Left hindlimb (tissue), 1 donor: Measurements from ENCODE around the gene TLE1.
"Not testable (repeated sequence)": the region's sequence is repeated elsewhere in the genome, so short reads cannot be mapped to it uniquely, and the experiment has no call there.

Source experiments
- DNase-seq: peaks from one replicate; pipeline ENCODE4 v3.0.0-alpha.2; 2018

The TLE1 gene

DNA sequence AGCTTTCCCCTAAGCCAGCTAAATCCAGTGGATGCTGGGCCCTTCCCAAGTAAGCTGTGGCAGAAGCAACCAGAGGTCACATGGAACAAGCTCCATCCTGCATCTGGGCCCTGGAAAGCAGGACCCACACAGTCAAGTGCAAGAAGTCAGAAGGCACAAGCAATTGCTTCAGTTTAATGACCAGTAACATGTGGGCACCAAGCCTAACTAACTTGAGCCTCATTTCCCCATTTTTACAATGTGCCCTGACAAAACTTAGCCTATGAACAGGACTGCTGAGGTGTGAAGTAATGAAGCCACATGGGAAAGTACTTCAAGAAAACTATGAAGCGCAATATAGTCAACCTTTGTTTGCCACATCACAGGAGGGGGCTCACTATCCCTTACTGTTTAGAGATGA, 90.5 kb downstream of the TLE1 start:
- no peak for DNase-seq

DNA sequence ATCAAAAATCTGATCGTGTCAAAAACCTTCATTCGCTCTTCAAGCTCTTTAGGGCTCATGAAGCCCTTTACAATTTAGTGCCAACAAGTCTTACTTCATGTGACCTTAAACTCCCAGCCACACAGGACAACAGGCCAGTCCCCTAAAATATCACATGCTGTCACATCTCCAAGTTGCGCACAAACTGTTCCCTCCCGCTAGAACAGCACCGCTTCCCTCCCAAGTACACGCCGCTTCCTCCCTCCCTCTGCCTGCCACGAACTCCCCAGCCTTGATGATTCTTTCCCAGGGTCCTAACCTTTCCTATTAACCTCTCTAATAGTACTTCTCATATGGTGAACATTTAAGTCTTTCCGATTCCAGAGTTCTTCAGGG, 91.2 kb downstream of the TLE1 start:
- no peak for DNase-seq

DNA sequence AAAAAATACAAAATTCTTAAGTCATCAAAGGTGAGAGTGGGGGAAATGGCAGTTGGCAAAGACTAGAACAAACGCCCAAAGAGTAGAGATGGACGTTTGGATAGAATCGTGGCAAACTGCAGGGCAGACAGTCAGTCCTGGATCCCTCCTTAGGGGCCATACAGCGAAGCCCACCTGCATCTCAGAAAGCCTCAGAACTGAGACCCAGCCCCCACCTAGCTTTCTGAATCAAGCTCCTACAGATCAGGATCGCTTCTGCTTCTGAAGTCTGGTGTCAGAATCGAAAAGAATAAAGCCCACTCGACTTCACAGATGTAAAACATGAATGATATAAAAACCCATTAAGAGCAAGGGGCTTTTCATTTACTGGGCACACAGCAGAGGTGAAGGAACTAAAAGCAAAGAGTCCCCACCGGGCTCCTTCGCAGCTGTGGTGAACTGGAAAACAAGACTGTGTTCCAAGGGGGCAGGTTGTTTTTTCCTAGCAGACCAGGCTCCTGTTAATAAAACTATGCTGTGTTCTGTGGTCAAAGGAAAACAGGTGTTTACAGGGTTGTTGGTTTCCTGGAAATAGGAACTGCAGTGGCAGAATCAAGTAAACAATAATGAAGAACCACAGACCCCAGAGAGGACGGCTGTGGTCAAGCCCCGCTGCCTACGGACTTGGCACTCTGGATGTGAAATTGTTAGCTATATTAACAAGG, 91.8 kb downstream of the TLE1 start:
- no peak for DNase-seq

DNA sequence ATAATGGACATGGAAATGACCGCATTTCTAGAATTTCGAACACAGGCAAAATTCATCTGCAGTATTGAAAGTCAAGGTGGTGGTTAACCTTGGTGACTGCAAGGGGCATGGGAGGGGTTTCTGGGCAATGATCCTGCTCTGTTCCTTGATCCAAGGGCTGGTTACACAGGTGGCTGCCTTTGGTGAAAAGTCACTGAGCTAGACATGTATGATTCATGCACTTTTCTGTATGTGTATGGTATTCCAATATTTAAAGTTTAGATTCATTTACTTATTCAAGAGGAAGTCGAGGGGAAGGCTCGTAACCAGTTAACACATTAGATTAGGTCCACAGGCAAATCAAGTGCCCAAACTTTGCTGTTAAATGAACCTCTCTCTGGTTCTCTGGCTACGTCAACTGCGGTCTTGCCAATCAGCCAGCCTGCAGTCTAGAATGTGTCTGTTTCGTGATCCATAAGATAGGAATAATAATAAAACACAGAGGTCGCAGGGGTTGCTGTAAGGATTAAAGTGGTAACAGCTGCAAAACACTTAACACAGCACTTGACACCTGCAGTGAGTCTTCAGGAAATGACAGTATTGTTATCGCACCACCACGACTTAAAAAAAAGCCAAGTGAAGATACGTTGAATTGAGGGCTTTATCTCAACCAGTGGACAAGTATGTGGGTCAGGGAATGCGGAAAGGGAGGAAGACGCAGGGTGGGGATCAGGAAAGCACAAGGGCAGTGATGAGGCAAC, 92.5 kb downstream of the TLE1 start:
- DNase-seq, result no peak

DNA sequence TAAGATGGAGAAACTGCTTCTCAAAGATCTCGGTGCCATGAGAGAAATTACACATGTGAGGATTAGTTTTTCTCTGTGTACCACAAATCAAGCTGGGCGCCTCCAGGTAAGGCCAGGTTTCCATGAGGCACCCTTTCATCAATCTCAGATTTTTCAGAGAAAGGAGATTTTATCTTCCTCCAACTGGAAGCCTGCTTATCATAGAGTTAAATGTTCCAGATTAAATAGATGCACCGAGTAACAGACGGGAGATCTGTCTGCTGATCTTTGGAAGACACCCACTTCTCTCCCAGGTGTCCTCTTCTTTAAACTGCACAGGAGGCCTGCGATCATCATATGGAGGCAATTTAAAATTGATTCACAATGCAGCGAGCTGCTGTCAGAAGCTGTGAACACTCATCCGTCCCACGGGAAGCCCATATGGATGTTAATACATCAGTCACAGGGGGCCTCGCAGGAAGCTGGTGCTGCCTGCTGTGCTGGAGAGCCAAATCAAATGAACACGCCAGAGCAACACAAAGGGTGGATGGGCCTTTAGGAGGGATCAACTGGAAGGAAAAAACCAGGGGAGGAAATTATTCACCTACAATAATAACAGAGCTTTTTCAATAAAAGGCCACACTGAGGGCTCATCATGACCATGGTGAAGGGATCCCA, 93.3 kb downstream of the TLE1 start:
- no peak for DNase-seq

DNA sequence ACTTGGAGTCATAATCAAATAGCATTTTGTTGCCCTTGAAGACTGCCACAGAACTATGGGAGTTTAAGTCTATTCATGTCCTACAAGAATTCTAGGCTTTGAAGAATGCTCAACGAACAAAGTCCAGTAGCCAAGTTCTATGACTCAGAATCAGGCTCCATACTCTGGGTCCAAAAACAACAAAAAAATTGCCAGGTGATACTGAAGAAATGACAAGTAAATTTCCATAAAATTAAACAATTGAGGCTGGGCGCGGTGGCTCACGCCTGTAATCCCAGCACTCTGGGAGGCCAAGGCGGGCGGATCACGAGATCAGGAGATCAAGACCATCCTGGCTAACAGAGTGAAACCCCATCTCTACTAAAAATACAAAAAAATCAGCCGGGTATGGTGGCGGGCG, 94.1 kb downstream of the TLE1 start:
- not testable (repeated sequence) for DNase-seq

DNA sequence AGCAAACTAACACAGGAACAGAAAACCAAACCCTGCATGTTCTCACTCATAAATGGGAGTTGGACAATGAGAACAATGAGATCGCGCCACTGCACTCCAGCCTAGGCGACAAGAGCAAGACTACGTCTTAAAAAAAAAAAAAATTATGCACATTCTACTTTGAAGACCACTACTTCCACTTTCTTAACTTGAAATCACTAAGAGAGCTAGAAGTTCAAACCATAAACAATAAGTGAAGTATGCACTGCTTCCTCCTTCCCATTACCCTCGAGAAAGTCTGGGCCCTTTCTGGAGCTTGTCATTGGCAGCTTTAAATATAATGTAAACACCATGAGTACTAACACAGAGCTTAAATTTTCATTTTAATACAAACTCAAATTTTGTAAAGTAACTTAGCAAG, 94.9 kb downstream of the TLE1 start:
- DNase-seq, result no peak

DNA sequence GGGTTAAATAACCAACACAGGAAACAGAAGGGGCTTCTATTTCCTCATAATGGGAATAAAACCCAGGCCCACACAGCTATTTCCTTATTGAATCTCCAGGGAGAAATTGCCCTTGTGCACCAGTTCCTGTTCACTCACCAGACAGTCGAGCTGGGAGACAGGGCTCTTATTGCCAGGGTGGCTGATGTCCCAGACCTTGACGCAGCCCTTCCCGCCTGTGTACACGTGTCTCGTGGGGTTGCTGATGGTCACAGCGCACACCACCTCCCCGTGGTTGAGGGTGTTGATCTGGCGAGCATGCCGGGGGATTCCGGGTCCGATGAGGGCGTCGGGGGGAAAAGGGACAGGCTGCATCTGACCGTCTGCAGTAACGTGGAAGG, 96.5 kb downstream of the TLE1 start:
- DNase-seq, result peak; percentile 55

DNA sequence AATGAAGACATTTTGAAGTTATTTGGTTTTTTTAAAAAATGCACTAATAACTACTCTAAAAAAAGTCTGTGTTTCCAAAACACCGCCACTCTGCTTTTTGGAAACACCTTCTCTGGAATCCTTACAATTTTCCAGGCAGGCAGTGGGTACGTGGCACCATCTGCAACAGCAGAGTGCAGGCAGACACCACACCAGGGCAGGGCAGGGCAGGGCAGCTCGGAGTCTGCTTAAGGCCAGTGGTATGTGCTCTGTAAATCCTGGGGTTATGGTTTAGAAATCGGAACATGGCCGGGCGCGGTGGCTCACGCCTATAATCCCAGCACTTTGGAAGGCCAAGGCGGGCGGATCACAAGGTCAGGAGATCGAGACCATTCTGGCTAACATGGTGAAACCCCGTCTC, 97.6 kb downstream of the TLE1 start:
- DNase-seq, result no peak

DNA sequence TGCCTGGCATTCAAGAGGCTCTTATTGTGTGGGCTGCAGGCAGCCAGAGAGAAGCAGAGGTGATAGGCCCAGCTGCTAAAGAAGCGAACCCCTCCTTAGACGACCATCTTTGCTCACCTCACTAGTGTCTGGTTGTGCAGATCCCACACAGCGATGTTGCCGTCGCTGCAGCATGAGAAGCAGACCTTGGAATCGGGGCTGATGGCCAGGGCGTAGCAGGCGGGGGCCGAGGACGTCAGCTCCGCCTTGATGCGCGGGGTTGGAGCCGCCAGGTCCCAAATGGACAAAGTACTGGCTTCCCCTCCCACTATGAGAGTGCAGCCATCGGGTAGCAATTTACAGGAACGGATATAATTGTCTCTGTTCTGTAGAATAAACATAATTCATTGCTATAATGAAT, 98.7 kb downstream of the TLE1 start:
- no peak for DNase-seq

DNA sequence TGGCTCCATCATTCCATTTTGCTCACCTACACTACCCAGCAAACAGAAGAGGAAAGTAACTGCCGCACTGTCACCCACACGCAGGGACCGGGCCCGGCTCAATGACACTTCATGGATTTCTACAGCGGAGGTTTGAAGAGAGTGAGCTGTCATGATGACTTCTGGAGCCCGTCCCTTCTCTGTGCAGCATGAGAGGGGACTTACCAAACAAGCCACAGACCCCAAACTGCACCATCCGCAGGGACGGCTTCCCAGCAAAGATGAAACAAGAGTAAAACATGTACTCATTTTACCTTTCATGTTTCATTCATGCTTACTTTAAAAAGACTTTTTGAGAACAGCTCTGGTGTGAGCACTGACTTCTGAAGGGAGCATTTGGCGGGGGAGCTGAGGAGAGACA, 99.5 kb downstream of the TLE1 start:
- DNase-seq, result no peak

DNA sequence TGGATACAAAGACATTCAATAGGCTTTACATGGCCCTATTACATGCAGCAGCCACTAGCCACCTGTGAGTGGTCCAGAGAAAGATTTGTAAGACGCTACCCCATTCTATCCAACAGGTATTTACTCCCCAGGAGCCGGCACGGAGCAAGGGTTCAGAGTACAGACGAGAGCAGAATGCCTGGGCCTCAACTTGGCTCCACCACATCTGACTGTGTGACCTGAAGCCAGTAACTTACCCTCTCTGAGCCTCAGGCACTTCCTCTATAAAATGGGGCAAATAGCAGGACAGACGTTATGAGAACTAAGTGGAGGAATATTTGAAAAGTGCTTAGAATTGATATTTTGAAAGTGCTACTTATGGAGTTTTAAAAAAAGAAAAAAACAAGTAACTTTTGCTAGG, 100.0 kb downstream of the TLE1 start:
- DNase-seq, result no peak

DNA sequence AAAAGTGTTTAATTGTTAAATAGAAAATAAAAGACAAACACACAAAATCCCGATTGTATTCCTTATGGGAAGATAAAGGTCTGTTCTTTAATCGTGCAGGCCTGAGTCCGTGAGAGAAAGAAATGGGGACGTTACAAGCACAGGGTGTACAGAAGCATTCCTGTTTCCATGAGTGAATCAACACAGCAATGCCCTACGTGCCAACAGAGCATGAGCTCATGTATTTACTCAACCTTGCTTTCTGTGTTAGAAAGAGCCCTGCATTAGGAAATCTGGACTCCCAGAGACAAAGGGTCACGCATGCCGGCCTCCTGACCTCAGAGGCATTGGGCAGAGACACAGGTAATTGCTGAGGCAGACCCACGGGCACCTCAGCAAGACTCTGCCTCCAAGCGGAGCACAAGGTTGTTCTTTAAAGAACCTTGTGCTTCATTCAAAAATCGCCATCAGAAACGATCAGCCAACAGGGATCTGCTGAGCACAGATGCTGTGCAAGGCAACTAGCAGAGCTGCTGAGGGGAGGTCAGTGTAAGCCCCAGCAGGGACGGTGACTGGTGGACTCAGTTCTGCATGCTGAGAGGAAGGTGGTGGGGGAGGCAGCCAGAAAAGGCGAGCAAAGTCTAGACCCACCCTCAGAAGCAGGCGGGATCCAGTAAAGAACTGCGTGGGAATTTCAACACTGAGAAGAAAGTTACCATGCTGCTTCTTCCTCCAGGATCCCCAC, 101.0 kb downstream of the TLE1 start:
- DNase-seq, result no peak

DNA sequence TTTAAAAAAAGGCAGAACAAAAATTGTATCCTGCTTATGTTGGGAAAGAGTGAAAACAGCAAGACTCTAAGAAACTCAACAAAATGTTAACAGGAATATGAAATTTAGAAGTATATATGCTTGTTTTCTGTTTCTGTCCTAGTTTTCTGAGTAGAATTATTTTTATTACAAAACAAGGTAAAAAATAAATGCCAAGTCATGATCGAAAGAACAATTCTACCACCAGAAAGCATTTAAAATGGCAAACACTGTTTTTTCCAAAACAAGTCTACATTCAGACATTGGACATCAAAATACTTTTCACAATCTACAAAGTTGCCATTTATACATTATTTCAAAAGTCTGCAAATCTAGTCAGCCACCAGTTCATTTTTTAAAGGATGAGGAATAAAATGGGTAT, 102.6 kb downstream of the TLE1 start:
- no peak for DNase-seq

DNA sequence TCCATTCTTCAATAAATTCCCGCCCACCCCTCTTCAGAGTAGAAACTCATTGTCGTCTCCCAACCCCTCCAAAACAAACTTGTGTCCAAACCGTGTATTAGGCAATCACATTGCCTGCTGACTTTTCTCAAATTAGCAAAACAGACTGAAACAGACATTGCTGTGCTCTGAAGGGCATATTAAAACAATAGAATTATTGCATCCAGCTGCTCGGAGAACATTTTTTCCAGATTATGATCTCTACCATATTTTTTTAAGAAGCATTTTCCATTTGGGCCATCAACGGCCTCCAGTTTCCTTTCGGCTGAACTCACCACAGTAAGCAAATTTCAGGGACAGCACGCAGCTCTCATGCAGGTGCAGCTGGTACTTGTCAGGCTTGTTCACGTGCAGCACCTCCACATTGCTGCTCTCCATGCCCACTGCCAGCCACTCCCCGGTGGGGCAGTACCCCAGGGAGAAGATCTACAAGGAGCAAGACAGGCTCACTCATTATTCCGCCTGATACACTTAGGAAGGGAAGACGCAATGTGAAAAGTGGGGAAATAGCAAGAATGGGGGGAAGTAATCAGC, 104.1 kb downstream of the TLE1 start:
- DNase-seq, result no peak

DNA sequence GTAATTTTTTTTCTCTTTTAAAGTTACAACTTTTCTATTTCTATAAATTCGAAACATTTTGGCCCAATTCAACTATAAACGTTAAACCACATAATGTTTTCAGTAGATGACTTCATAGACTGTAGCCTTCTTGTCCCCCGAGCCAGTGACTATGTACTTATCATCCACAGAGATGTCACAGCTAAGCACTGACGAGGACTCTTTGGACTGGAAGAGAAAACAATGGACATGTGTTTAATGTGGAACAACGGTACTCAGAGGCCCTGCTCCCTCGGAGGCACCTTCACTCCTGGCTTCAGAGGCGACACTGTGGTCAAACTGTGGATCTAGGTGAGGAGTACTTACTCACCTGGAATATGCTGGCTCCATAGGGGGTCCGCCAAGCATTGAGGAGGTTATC, 105.2 kb downstream of the TLE1 start:
- no peak for DNase-seq

DNA sequence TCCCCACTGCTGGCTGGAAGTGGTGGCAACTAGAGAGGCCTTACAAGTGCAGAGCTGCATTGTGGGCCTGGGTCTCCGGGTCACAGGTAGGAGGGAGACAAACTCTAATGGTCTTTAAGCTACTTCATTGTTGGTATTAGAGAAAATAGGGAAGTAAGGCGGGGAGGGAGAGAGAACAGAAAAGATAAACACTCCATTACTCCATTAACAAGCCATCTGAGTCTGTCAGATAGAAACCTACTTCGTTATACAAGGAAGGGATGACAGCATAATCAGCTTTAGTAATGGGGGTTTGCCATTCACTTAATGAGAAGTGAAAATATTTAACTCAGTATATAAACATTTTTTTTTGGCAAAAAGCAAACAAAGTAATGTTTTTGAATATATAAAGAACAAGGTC, 107.4 kb downstream of the TLE1 start:
- no peak for DNase-seq

DNA sequence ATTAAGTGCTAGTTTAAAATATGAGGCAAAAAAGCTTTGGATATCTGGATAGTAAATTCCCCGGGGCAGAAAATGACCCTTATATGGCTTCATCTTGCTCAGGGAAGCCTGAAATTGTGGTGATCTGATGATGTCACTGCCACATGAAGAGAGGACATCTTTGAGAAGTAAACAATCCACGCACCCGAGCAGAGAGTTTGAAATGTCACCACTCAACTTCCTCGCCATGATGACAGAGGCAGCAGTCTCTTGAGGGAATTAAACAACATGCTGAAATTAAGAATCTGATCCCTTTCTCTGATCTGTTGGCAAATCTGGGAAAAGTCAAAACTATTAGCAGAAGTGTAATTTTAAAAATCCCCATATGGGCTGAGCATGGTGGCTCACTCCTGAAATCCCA, 110.0 kb downstream of the TLE1 start:
- no peak for DNase-seq

DNA sequence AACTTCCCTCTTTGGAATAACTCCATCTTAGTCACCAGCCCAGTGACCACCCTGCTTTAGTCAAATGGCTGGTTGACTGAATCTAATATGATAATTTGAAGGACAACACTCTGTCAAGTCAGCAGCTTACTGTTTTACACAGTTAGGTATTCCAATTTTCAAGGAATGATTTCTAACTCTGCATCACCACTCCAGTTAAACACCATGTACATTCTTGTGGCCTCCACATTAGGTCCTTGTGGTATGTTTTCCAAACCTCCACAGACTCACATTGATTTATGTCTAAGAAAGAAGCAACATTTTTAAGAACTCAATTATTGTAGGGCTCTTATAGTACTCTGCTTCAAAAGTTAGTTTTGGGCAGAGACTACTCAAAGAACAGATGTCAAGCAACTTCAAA, 110.7 kb downstream of the TLE1 start:
- DNase-seq, result no peak

DNA sequence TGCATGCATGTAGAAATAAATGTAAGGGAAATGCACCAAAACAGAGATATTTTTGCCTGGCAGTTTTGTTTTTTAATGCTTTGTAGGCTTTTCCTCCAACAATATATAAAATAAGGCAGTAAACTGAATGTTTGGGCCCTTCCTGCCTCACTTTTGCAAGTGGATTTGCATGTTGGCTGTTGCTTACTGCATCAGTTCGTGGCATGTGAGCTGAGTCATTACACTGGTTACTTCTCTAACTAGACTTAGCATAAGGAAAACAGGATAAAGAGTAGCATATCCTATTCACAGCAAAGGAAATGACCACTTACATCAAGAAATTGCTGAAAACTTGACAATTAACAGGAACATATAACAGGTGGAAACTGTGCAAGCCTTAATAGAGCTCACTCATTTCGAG, 113.4 kb downstream of the TLE1 start:
- no peak for DNase-seq

DNA sequence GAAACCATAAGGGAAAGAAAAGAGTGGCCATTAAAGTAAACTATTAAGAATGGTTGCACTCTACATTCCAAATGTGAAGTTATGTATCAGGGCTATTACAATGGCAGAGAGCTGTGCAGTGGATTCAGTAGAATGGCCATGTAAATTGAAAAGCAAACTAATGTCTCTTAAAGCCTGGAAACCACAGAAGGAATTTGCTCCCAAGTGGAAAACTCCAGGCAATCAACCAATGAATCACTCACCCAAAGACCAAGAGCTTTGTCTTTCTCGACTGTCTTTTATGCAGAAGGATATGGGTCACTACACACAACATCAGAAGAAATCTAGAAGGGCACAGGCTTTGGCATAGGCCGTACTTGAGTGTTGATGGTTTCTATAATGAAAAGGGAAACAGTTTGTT, 114.9 kb downstream of the TLE1 start:
- DNase-seq, result no peak

DNA sequence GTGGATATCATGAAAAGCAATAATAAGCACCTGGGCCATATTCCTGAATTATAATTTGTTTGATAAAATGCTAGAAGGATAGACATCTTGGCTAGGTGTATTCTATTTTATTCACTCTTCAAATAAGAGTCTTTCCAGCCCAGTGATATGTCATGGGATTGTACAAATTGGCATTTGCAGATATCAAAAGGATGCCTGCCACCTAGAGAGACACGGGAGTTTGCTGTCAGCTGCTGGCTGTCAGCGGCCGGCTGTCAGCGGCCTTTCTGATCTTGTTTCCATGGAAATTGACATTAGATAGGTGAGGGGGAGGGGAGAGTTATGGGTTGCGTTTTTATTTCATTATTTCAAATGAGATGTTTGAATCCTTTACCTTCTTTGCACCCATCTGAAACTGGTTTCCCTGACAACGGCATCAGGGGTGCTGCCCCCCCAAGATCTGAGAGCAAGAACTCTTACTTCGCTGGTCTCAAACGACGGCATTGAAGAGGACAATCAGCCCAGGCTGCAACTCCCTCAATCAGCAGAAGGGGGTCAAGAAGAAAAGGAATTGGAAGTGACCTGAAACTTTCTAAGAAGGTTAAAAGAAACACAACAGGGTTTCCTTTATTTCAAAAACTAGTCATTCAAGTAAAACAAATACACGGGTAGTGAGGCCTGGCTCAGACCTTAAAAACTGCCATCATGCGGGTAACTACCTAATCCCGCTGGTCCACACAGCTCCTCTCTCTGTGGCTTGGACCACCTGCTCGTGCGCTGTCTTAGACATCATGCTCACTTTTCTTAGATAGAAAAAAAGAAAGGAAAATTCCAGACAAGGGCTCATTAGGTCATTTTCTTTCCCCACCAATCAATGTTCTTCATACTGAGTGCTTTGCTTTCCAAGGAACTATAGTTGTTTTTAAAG, 115.7 kb downstream of the TLE1 start:
- no peak for DNase-seq
